Stimulated activated naive B cell treated with anti-CD40 and anti-IgM and Interleukin-4, amounts not matched to agents 10 μg/mL and 1 μg/mL and 100 μg/mL, for 72 hours (primary cell): ENCODE measurements around the gene ZNF385B.

Experiments
- ATAC-seq, 2 donors: fragments of 150-1000 bp; cut with Tn5 transposase; replicated peaks; 2 replicates each; pipeline ENCODE4 v1.10.0; 2021; ENCODE audit warnings: moderate library complexity in 1 of 2
- DNase-seq: peaks from one replicate; pipeline ENCODE4 v3.0.0; 2021
- H3K27ac Mint-ChIP-seq: one replicate; pipeline ENCODE4 v1.8.0; 2022; ENCODE audit warnings: mild to moderate bottlenecking, mixed read lengths
- H3K27me3 Mint-ChIP-seq, 2 donors: one replicate each; pipeline ENCODE4 v1.8.0; 2022; ENCODE audit warnings: mixed read lengths in 2 of 2
- H3K36me3 Mint-ChIP-seq, 2 donors: one replicate each; pipeline ENCODE4 v1.8.0; 2022; ENCODE audit warnings: mixed read lengths in 2 of 2, mild to moderate bottlenecking in 1 of 2
- H3K4me1 Mint-ChIP-seq, 2 donors: one replicate each; pipeline ENCODE4 v1.8.0; 2022; ENCODE audit warnings: mixed read lengths in 2 of 2, mild to moderate bottlenecking in 1 of 2
- H3K4me3 Mint-ChIP-seq, 2 donors: one replicate each; pipeline ENCODE4 v1.8.0; 2022; ENCODE audit warnings: mild to moderate bottlenecking in 2 of 2, mixed read lengths in 2 of 2, moderate library complexity in 1 of 2
- H3K9me3 Mint-ChIP-seq, 2 donors: one replicate each; pipeline ENCODE4 v1.8.0; 2022; ENCODE audit warnings: mixed read lengths in 2 of 2, mild to moderate bottlenecking in 1 of 2

The ZNF385B gene

GRCh38 chr2:179686069-179686468 is 175.3 kb downstream of the ZNF385B start:
- Mint-ChIP-seq H3K4me1 (no peaks in the 10 kb centered on the region), H3K36me3 (no peaks in the 10 kb centered on the region), H3K27ac (no peak overlapping the region), H3K27me3 (peaks cover 4 to 13% of the 10 kb centered on the region in 2 donors), H3K4me3 (no peak overlapping the region), H3K9me3 (no peaks in the 10 kb centered on the region)
- ATAC-seq, result no peak
- no peak for DNase-seq

- DNase-seq (no peak), ATAC-seq (no peak)
- H3K27me3 Mint-ChIP-seq, result peaks cover 4 to 12% of the 10 kb centered on the region in 2 donors
- H3K9me3 Mint-ChIP-seq, result no peaks in the 10 kb centered on the region
- no peaks in the 10 kb centered on the region for H3K4me1 Mint-ChIP-seq
- no peak overlapping the region for H3K4me3 Mint-ChIP-seq
- H3K27ac Mint-ChIP-seq, result no peak overlapping the region
- H3K36me3 Mint-ChIP-seq, result no peaks in the 10 kb centered on the region
Observed at GRCh38 chr2:179685146-179685545, 176.3 kb downstream of the ZNF385B start.

GRCh38 chr2:179682756-179683155 is 178.7 kb downstream of the ZNF385B start:
- H3K4me1 Mint-ChIP-seq, result no peaks in the 10 kb centered on the region
- no peak overlapping the region for H3K4me3 Mint-ChIP-seq
- no peaks in the 10 kb centered on the region for H3K9me3 Mint-ChIP-seq
- no peak for ATAC-seq
- no peaks in the 10 kb centered on the region for H3K36me3 Mint-ChIP-seq
- H3K27me3 Mint-ChIP-seq, result no peaks in the 10 kb centered on the region
- H3K27ac Mint-ChIP-seq, result no peak overlapping the region
- DNase-seq, result no peak

GRCh38 chr2:179677746-179678505 is 183.5 kb downstream of the ZNF385B start:
- DNase-seq (no peak), ATAC-seq (no peak)
- H3K27me3 Mint-ChIP-seq, result no peaks in the 10 kb centered on the region
- no peaks in the 10 kb centered on the region for H3K36me3 Mint-ChIP-seq
- peaks cover 0 to 2% of the 10 kb centered on the region in 2 donors for H3K4me1 Mint-ChIP-seq
- H3K4me3 Mint-ChIP-seq, result no peak overlapping the region
- H3K27ac Mint-ChIP-seq, result no peak overlapping the region
- no peaks in the 10 kb centered on the region for H3K9me3 Mint-ChIP-seq

- peaks cover 0 to 2% of the 10 kb centered on the region in 2 donors for H3K4me1 Mint-ChIP-seq
- DNase-seq (no peak), ATAC-seq (no peak)
- no peaks in the 10 kb centered on the region for H3K36me3 Mint-ChIP-seq
- no peaks in the 10 kb centered on the region for H3K27me3 Mint-ChIP-seq
- H3K9me3 Mint-ChIP-seq, result no peaks in the 10 kb centered on the region
- no peak overlapping the region for H3K4me3 Mint-ChIP-seq
- no peak overlapping the region for H3K27ac Mint-ChIP-seq
Observed at GRCh38 chr2:179677077-179677688, 184.2 kb downstream of the ZNF385B start.

- Mint-ChIP-seq H3K4me1 (peaks cover 0 to 2% of the 10 kb centered on the region in 2 donors), H3K4me3 (no peak overlapping the region), H3K9me3 (no peaks in the 10 kb centered on the region), H3K36me3 (no peaks in the 10 kb centered on the region), H3K27me3 (no peaks in the 10 kb centered on the region), H3K27ac (no peak overlapping the region)
- DNase-seq (no peak), ATAC-seq (no peak)
Observed at GRCh38 chr2:179675435-179675834, 186.0 kb downstream of the ZNF385B start.

- Mint-ChIP-seq H3K36me3 (no peaks in the 10 kb centered on the region), H3K27ac (no peak overlapping the region), H3K4me3 (no peak overlapping the region), H3K9me3 (no peaks in the 10 kb centered on the region), H3K4me1 (peaks cover 0 to under 1% of the 10 kb centered on the region in 2 donors), H3K27me3 (no peaks in the 10 kb centered on the region)
- ATAC-seq (peak in 1 of 2 donors; percentile 14), DNase-seq (no peak)
Observed at GRCh38 chr2:179671043-179671981, 190.1 kb downstream of the ZNF385B start.

GRCh38 chr2:179669196-179669595 is 192.2 kb downstream of the ZNF385B start:
- no peak overlapping the region for H3K27ac Mint-ChIP-seq
- ATAC-seq, result no peak
- no peaks in the 10 kb centered on the region for H3K27me3 Mint-ChIP-seq
- no peak for DNase-seq
- no peak overlapping the region for H3K4me3 Mint-ChIP-seq
- no peaks in the 10 kb centered on the region for H3K9me3 Mint-ChIP-seq
- H3K36me3 Mint-ChIP-seq, result no peaks in the 10 kb centered on the region
- H3K4me1 Mint-ChIP-seq, result no peaks in the 10 kb centered on the region

- Mint-ChIP-seq H3K27me3 (no peaks in the 10 kb centered on the region), H3K9me3 (no peaks in the 10 kb centered on the region), H3K4me1 (no peaks in the 10 kb centered on the region), H3K27ac (no peak overlapping the region), H3K36me3 (no peaks in the 10 kb centered on the region), H3K4me3 (no peak overlapping the region)
- DNase-seq (no peak), ATAC-seq (no peak)
Observed at GRCh38 chr2:179664972-179665812, 196.2 kb downstream of the ZNF385B start.

- H3K4me1 Mint-ChIP-seq, result no peaks in the 10 kb centered on the region
- DNase-seq, result no peak
- H3K9me3 Mint-ChIP-seq, result no peaks in the 10 kb centered on the region
- no peak overlapping the region for H3K4me3 Mint-ChIP-seq
- ATAC-seq, result no peak
- H3K27ac Mint-ChIP-seq, result no peak overlapping the region
- no peaks in the 10 kb centered on the region for H3K36me3 Mint-ChIP-seq
- no peaks in the 10 kb centered on the region for H3K27me3 Mint-ChIP-seq
Observed at GRCh38 chr2:179661986-179662385, 199.4 kb downstream of the ZNF385B start.

GRCh38 chr2:179657068-179657595 is 204.3 kb downstream of the ZNF385B start:
- H3K4me1 Mint-ChIP-seq, result no peaks in the 10 kb centered on the region
- no peaks in the 10 kb centered on the region for H3K9me3 Mint-ChIP-seq

GRCh38 chr2:179655627-179656026 is 205.8 kb downstream of the ZNF385B start:
- Mint-ChIP-seq H3K4me3 (no peak overlapping the region), H3K27me3 (peaks cover 0 to 6% of the 10 kb centered on the region in 2 donors), H3K36me3 (no peaks in the 10 kb centered on the region), H3K4me1 (no peaks in the 10 kb centered on the region), H3K9me3 (no peaks in the 10 kb centered on the region), H3K27ac (no peak overlapping the region)
- ATAC-seq (no peak), DNase-seq (no peak)

More at GRCh38 chr2:179657068-179657595, 204.3 kb downstream of the ZNF385B start:
- no peak overlapping the region for H3K4me3 Mint-ChIP-seq
- no peaks in the 10 kb centered on the region for H3K36me3 Mint-ChIP-seq
- H3K27me3 Mint-ChIP-seq, result peaks cover 0 to 6% of the 10 kb centered on the region in 2 donors
- H3K27ac Mint-ChIP-seq, result no peak overlapping the region
- ATAC-seq (no peak), DNase-seq (no peak)

GRCh38 chr2:179654806-179655205 is 206.6 kb downstream of the ZNF385B start:
- H3K27me3 Mint-ChIP-seq, result peaks cover 0 to 6% of the 10 kb centered on the region in 2 donors
- H3K9me3 Mint-ChIP-seq, result no peaks in the 10 kb centered on the region
- no peaks in the 10 kb centered on the region for H3K36me3 Mint-ChIP-seq
- H3K4me1 Mint-ChIP-seq, result no peaks in the 10 kb centered on the region
- ATAC-seq (no peak), DNase-seq (no peak)
- H3K4me3 Mint-ChIP-seq, result no peak overlapping the region
- H3K27ac Mint-ChIP-seq, result no peak overlapping the region
